SIG-M5 treated with dmso at 0.1 percent for 504 hours (cell line): ENCODE data around the gene ADARB1.

ENCODE experiments used
- DNase-seq: peaks from one replicate; lab custom pipeline; 2025; ENCODE audit not compliant: unreplicated experiment; lab: John Stamatoyannopoulos, UW

The ADARB1 gene

GRCh38 chr21:45147473-45148315, 73.3 kb downstream of the ADARB1 start:
- no peak for DNase-seq

- DNase-seq: no peak
Measured at GRCh38 chr21:45148316-45148990, 74.1 kb downstream of the ADARB1 start.

DNA sequence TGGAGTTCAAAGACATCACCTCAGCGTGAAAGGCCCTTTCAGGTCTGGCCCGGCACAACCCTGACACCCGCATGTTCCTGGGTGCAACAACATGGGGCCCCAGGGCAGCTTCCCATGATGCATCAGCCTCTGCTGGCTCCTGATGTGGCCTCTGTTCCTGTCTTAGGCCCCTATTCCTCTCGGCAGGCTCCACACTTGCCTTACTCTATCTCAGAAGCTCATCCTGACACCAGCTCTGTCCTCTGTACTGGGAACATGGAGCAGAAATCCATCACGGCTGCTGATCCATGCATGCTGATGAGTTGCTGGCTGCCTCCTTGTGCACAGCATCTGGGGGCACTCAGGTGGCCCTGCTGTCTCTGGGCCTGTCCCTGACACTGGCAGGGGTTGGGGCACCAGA, 74.6 kb downstream of the ADARB1 start:
- no peak for DNase-seq

DNA sequence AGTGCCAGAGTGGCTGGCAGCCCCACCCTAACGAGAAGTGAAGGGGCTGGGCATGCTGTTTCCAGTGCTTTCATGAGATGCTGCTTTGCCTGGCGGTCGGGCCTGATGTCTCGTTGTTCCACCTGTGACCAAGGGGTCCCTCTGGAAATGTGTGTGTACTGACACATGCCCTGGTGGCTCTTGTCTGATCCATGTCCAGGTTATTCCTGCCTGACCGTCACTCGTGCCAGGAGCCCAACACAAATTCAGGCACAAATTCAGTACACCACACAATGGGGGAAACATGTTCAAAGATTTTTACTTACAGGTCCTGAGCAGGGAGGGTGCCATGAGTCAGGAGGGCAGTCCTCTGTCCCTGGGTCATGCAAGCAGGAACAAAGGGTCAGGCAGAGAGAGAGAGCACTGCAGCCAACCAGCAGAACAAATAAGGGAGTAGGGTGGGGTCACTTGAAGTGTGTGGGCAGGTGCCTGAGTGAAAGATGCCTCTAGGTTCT, 76.3 kb downstream of the ADARB1 start:
- DNase-seq: peak; percentile 37

- no peak for DNase-seq
Measured at GRCh38 chr21:45151445-45152160, 77.2 kb downstream of the ADARB1 start.

DNA sequence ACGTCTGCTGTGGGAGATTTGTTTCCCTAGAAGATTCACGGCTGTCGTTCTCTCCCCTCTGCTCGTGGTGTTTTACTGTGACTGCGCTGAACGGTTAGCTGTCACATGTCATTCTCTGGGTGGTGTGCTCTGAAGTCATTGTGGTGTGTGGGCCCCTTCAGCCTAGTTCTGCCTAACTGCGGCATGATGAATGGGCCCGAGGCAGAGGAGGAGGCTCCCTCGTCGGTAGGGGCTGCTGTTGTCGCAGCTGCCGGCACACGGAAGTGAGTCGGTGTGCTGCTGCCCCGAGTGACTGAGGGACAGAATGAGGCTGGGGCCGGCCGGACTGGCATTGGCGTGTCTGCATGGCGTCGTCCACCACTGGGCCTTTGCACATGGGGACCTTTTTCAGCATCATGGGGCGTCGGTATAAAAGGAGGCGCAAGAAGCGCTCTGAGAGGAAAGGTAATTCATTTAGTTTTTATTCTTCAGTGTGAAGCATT, 77.9 kb downstream of the ADARB1 start:
- peak; percentile 97 for DNase-seq

- DNase-seq: peak; percentile 57
Measured at GRCh38 chr21:45153358-45154318, 79.3 kb downstream of the ADARB1 start.

DNA sequence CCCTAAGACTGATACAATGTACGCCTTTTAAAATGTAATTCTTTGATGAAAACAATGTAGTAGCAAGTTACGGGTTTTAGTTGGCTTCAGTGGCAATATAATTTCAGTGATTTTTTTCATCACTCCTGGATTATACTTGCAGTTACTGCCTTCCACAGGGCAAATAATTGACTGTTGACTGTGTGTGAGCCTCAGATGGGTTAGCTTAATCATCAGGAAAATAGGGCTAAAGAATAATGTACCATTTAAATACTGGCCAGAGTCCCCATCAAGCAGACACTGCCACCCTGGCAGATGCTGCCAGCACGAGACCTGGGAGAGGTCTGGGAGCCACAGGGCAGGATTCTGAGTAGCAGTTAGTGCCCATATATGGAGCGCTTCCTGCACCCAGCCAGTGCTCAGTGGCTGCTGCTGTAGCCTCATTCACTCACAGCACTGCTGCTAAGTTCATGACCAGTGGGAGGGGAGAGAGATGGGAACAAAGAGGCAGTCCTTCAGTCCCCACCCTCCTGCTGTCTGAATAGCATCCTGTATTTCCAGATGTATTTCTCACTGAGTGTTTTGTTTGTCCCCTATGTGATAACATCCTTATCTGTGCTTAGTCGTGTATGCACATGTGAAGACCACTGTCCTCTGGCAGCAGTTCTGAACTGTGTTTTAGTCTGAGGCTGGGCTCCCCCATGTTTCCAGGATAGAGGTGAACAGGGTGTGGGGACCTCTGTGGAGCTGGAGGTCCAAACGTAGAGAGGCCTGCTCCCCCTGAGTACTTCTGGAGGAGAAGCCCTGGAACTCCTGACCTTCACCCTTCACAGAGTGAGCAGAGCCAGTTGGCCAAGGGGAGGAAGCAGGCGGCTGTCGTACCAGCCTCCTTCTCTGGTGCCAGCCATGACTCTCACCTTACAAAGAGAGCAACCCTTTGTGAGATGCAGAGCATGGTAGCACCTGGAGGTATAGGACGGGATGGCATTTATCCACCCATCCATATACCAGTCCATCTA, 80.4 kb downstream of the ADARB1 start:
- DNase-seq: peak; percentile 50

DNA sequence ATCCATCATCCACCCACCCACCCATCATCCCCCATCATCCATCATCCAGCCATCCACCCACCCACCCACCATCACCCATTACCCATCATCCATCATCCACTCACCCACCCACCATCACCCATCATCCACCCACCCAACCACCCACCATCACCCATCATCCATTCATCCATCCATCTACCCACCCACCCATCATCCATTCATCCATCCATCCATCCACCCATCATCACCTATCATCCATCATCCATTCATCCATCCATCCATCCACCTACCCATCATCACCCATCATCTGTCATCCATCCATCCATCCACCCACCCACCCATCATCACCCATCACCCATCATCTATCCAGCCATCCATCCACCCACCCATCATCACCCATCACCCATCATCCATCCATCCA, 81.5 kb downstream of the ADARB1 start:
- no peak for DNase-seq

GRCh38 chr21:45156459-45156858, 82.1 kb downstream of the ADARB1 start:
- DNase-seq: no peak

GRCh38 chr21:45157932-45158331, 83.6 kb downstream of the ADARB1 start:
- DNase-seq: no peak

- DNase-seq: no peak
Measured at GRCh38 chr21:45158491-45159423, 84.4 kb downstream of the ADARB1 start.

DNA sequence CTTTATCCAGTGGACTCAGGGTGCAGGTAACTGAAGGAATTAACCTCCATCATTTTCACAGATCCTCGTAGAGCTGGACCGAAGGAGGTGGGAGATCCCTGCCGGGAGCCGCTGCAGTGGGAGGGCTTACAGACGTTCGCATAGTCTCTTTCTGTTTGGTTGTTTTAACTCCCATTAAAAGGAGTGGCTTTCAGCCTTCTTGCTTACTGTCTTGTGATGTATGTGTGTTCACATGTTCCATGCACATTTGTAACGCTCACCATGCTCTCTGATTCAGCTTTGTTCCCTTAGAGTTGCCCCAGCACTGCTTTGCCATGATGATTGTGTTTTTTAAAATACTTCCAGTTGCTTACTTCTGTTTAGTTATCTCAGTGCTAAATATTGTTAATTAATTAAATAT, 85.8 kb downstream of the ADARB1 start:
- no peak for DNase-seq

- DNase-seq: no peak
Measured at GRCh38 chr21:45161038-45161945, 86.9 kb downstream of the ADARB1 start.

- DNase-seq: no peak
Measured at GRCh38 chr21:45162115-45162514, 87.7 kb downstream of the ADARB1 start.

DNA sequence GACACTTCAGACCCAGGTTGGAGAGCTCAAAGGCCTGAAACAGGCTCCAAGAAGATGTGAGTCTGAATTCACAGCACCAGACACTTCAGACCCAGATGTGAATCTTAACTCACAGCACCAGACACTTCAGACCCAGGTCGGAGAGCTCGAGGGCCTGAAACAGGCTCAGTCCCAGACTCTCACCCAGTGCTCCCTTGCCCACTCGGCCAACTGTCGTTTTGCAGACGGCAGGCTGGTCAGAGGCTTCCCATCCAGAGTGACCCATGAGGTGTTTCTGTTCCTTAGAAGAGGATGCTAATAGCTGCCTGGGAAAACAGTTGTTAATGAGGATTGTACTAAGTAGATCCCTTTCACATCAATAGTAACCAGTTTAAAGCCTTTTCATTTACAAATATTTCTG, 88.4 kb downstream of the ADARB1 start:
- DNase-seq: no peak
